K562 treated with DMSO at 1 percent for 12 hours (cell line): ENCODE measurements around the gene ANKRD45. TPM values are rescaled to one million over a fixed set of nuclear protein-coding genes. Genes with fewer than 3 reads are reported as not detected.

Source experiments
- total RNA-seq: library from RNA; unstranded; fragments of 300-600 nt; gene quantifications from 2 replicates; pipeline ENCODE4 v1.2.3, GENCODE V29; 2022; ENCODE audit not compliant: insufficient read depth

The ANKRD45 gene, protein sequence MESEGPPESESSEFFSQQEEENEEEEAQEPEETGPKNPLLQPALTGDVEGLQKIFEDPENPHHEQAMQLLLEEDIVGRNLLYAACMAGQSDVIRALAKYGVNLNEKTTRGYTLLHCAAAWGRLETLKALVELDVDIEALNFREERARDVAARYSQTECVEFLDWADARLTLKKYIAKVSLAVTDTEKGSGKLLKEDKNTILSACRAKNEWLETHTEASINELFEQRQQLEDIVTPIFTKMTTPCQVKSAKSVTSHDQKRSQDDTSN
- total RNA-seq, result not detected in 2 replicates

DNA sequence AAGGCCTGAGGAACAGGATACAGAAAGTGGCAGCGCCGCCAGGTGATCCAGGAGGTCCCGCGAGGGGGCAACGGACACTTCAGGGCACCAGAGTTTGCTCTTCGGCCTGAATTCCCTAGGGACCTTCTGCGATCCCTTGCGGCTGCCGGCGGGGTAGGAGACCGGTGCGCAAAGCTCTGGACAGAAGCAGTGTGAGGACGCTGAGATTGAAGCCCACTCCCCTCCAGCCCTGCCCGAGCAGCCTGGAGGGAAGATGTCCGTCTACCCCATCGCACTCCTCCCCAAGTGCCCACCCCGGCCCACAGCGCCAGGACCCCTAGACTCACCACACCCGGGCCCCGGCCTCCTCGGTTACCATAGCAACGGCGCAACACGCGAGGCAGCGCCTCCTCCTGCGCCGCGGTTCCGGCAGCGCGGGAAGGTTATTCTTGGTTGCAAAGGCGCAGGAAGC lies at the start of gene ANKRD45:
ANKRD45 (minus strand) TSS at position 361 of the 451 bp plus-strand sequence. CDS start 10,433 bp downstream, outside the sequence.

DNA sequence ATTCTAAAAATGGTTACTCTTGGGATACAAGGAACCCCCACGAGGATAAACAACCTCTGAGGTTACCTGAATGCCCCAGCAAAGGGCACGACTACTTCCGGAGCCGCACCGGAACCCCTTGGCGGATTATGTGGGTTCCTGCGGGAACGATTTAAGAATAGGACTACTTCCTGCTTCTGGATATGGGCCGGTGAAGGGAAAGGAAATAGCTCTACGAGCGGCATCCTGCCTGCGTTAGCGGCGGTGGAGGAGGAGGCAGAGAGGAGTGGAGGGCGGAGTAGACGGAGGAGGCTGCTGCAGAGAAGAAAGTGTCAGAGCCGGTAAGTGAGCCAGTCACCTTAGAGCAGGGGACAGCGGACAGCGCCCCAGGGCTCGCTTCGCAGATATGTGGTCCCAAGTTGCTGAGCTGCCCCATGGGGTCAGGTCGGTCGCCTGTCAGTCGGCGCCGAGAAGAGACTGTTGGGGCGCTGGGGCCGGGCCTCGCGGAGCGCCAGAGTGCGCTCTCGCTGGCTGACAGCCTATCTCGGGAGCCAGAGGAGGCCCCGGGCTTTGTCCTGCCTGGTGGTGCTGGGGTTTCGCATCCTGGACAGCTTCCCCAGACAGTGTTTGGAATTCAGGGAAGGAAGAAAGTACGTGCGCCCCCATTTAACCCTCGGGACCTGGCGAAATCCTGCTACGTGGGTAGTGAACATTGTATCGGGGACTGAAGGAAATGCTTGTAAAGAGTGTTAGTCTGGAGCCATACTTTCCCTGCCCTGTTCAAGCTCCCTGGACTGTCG lies 45.3 kb upstream of the ANKRD45 start, which contains the start of gene KLHL20:
KLHL20 (plus strand) TSS at position 223 of the 779 bp plus-strand sequence. CDS start 1,063 bp downstream, outside the sequence.

GRCh38 chr1:173635116-173635515 lies 34.5 kb downstream of the ANKRD45 start, which contains the start of gene TEX50:
TEX50 (plus strand) TSS chr1:173635338; CDS start chr1:173635522, 184 bp downstream.

GRCh38 chr1:173603056-173603591 lies 66.5 kb downstream of the ANKRD45 start, which contains the start of gene SLC9C2:
SLC9C2 (minus strand) TSS chr1:173603072; CDS start chr1:173601776, 1,296 bp downstream.

Other genes starting within 250 kb of the ANKRD45 start
- 258 and 304 TPM in 2 replicates for gene PRDX6, start 192.5 kb downstream of the ANKRD45 start, total RNA-seq
- gene SLC9C2, start 66.8 kb downstream of the ANKRD45 start, total RNA-seq, result not detected in 2 replicates
- not detected in 2 replicates for gene TEX50, start 34.5 kb downstream of the ANKRD45 start, total RNA-seq
- 6.2 and 34.7 TPM in 2 replicates for gene KLHL20, start 45.1 kb upstream of the ANKRD45 start, total RNA-seq
- gene DARS2, start 154.8 kb upstream of the ANKRD45 start, total RNA-seq, result 12.3 and 33.9 TPM in 2 replicates
- 10.2 and 22.5 TPM in 2 replicates for gene CENPL, start 155.0 kb upstream of the ANKRD45 start, total RNA-seq
- gene GAS5, start 198.1 kb upstream of the ANKRD45 start, total RNA-seq, result 2,253 and 2,734 TPM in 2 replicates
- 0.40 and 5.3 TPM in 2 replicates for gene ZBTB37, start 198.5 kb upstream of the ANKRD45 start, total RNA-seq
- gene SERPINC1, start 247.5 kb upstream of the ANKRD45 start, total RNA-seq, result 7.3 and 8.0 TPM in 2 replicates